Endodermal cell (in vitro differentiated cells): ENCODE data around the gene TMEM141. TPM values are rescaled to one million over a fixed set of nuclear protein-coding genes. Genes with fewer than 3 reads are reported as not detected.

Source experiments
- DNase-seq: peaks from one replicate; pipeline ENCODE4 v3.0.0-alpha.2; 2017
- H3K27ac ChIP-seq: 2 replicates; pipeline ENCODE4 v1.5.1; 2013; ENCODE audit warnings: mild to moderate bottlenecking, low read depth, low read length, moderate library complexity
- H3K27me3 ChIP-seq: 2 replicates; pipeline ENCODE4 v1.6.1; 2013; ENCODE audit warnings: mild to moderate bottlenecking, low read length, moderate library complexity; ENCODE audit not compliant: insufficient read depth, control insufficient read depth, poor library complexity, severe bottlenecking
- H3K36me3 ChIP-seq: 2 replicates; pipeline ENCODE4 v1.7.0; 2013; ENCODE audit warnings: mild to moderate bottlenecking, low read length, moderate library complexity; ENCODE audit not compliant: control insufficient read depth, insufficient read depth
- H3K4me1 ChIP-seq: one replicate; pipeline ENCODE4 v1.7.0; 2013; ENCODE audit warnings: low read length; ENCODE audit not compliant: control insufficient read depth, insufficient read depth
- H3K4me3 ChIP-seq: 2 replicates; pipeline ENCODE4 v1.5.1; 2013; ENCODE audit warnings: mild to moderate bottlenecking, low read length, moderate library complexity
- H3K9ac ChIP-seq: 2 replicates; pipeline ENCODE4 v1.6.1; 2013; ENCODE audit warnings: mild to moderate bottlenecking, low read length, moderate library complexity; ENCODE audit not compliant: poor library complexity, severe bottlenecking; ENCODE audit errors: extremely low read depth
- H3K9me3 ChIP-seq: 2 replicates; pipeline ENCODE4 v1.6.1; 2013; ENCODE audit warnings: mild to moderate bottlenecking, low read length, moderate library complexity; ENCODE audit not compliant: control insufficient read depth
- H3K27ac Mint-ChIP-seq: 2 replicates; pipeline ENCODE4 v1.8.0; 2020; ENCODE audit warnings: mixed read lengths
- H3K27me3 Mint-ChIP-seq: 2 replicates; pipeline ENCODE4 v1.8.0; 2021; ENCODE audit warnings: mild to moderate bottlenecking, mixed read lengths; ENCODE audit not compliant: insufficient read depth
- H3K36me3 Mint-ChIP-seq: 2 replicates; pipeline ENCODE4 v1.8.0; 2020; ENCODE audit warnings: low read depth, mixed read lengths
- H3K4me1 Mint-ChIP-seq: 2 replicates; pipeline ENCODE4 v1.8.0; 2020; ENCODE audit warnings: mixed read lengths
- H3K4me3 Mint-ChIP-seq: 2 replicates; pipeline ENCODE4 v1.8.0; 2020; ENCODE audit warnings: mild to moderate bottlenecking, moderate library complexity, mixed read lengths
- H3K9me3 Mint-ChIP-seq: 2 replicates; pipeline ENCODE4 v1.8.0; 2020; ENCODE audit warnings: mild to moderate bottlenecking, mixed read lengths
- CTCF ChIP-seq: fragments of 200-600 bp; sonication (generic); conservative IDR thresholded peaks from 2 replicates; pipeline ENCODE4 v1.5.0; 2021; ENCODE audit warnings: antibody characterized with exemption, mild to moderate bottlenecking
- WGBS, 2 experiments: methylation state at CpG; one replicate each; pipeline versions ENCODE4 v1.1.5 to v1.1.7; 2013; ENCODE audit warnings: missing lambda C conversion rate in 2 of 2, mixed read lengths in 1 of 2; ENCODE audit not compliant: insufficient coverage in 1 of 2, insufficient read length in 1 of 2; 5-methylcytosine and 5-hydroxymethylcytosine counted together
- total RNA-seq, 2 donors: library from RNA; stranded (reverse); fragmentation: NEBNext Ultra II Directional in 1 of 2; extraction: Animal tissue kit (Norgen Biotek cat#: 25700) in 1 of 2; gene quantifications; 2 replicates in 1 of 2; 3 replicates in 1 of 2; pipeline ENCODE4 v1.2.1, GENCODE V29; 2021

TMEM141 gene
- total RNA-seq, 2 donors from 2014 or later, result 215 to 339 TPM

DNA sequence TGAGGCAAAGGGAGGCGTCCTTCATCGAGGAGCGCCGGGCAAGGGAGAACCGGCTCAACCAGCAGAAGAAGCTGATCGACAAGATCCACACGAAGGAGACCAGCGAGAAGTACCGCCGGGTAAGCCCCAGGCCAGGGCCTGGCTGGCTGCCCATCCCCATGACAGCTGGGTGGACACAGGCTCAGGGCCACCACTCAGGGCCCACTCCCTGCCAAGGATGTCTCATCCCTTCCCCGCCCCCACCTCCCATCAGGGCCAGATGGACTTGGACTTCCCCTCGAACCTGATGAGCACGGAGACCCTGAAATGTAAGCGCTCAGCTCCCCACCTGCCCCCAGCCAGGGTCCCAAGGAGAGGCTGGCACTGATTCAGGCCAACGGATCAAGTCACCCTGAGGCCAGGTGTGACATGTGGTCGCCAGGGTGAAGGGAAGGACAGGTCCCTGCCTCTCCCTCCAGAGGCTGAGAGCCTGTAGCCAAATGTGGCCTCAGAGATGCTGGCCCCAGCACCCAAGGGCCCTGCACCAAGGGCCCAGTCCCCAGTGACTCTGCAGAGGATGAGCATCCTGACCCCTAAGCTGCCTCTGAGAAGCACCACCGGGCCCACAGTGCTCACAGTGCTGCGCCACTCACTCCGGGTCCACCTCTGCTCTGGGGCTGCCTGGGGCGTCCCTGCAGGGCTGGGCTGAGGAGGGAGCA is 13.5 kb downstream of the TMEM141 start:
- H3K4me1 ChIP-seq, result peaks cover 2% of the 10 kb centered on the region
- H3K4me3 ChIP-seq, result no peak overlapping the region
- WGBS, 2 experiments, result 94% methylated on average over 9 to 20 of the region's 20 CpGs
- H3K4me1 Mint-ChIP-seq, result peaks cover 12% of the 10 kb centered on the region
- H3K27me3 Mint-ChIP-seq, result peaks cover 19% of the 10 kb centered on the region
- no peak overlapping the region for H3K9ac ChIP-seq
- peaks cover 33% of the 10 kb centered on the region for H3K36me3 Mint-ChIP-seq
- H3K4me3 Mint-ChIP-seq, result no peak overlapping the region
- H3K9me3 Mint-ChIP-seq, result no peaks in the 10 kb centered on the region
- H3K36me3 ChIP-seq, result peaks cover 15% of the 10 kb centered on the region
- no peak overlapping the region for H3K27ac Mint-ChIP-seq
- H3K27me3 ChIP-seq, result no peaks in the 10 kb centered on the region
- TF ChIP-seq CTCF, result no peak
- no peak overlapping the region for H3K27ac ChIP-seq
- no peak for DNase-seq
- no peaks in the 10 kb centered on the region for H3K9me3 ChIP-seq

DNA sequence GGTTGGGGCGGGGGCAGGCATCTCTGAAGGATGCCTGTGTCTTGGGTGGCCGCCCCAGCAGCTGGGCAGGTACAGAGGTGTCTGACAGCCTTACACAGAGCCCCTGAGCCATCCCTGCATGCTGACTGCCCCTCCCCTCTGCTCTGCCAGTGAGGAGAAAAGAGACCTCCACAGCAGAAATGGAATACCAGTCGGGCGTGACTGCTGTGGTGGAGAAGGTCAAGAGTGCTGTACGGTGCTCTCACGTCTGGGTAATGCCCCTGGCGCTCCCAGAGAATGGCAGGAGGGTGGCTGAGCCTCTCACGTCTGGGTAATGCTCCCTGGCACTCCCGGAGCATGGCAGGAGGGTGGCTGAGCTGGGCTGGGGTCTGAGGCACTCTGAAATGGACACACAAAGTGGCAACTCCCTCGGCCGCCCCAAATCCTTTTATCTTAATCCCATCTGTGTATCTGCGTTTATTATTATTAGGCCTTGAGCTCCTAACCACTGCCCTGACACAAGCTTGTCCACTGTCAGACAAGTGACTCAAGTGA is 14.1 kb downstream of the TMEM141 start:
- Mint-ChIP-seq H3K9me3 (no peaks in the 10 kb centered on the region), H3K4me3 (peak overlapping the region; percentile 30), H3K36me3 (peaks cover 39% of the 10 kb centered on the region), H3K27me3 (peaks cover 19% of the 10 kb centered on the region), H3K27ac (no peak overlapping the region), H3K4me1 (peaks cover 17% of the 10 kb centered on the region)
- 89 to 96% methylated on average over 8 to 12 of the region's 12 CpGs for WGBS, 2 experiments
- Histone ChIP-seq H3K27ac (no peak overlapping the region), H3K9ac (no peak overlapping the region), H3K36me3 (peaks cover 21% of the 10 kb centered on the region), H3K9me3 (no peaks in the 10 kb centered on the region), H3K4me1 (peaks cover 5% of the 10 kb centered on the region), H3K27me3 (no peaks in the 10 kb centered on the region), H3K4me3 (no peak overlapping the region)
- TF ChIP-seq CTCF, result no peak
- DNase-seq, result no peak

GRCh38 chr9:136806067-136806466 is 14.9 kb downstream of the TMEM141 start:
- peaks cover 19% of the 10 kb centered on the region for H3K27me3 Mint-ChIP-seq
- no peak for TF ChIP-seq CTCF
- no peak overlapping the region for H3K27ac Mint-ChIP-seq
- Histone ChIP-seq H3K9me3 (no peaks in the 10 kb centered on the region), H3K9ac (no peak overlapping the region), H3K27me3 (no peaks in the 10 kb centered on the region), H3K4me3 (no peak overlapping the region), H3K36me3 (peaks cover 26% of the 10 kb centered on the region), H3K27ac (no peak overlapping the region), H3K4me1 (peaks cover 5% of the 10 kb centered on the region)
- H3K4me1 Mint-ChIP-seq, result peaks cover 20% of the 10 kb centered on the region
- 94 to 100% methylated on average over 4 to 10 of the region's 10 CpGs for WGBS, 2 experiments
- peaks cover 43% of the 10 kb centered on the region for H3K36me3 Mint-ChIP-seq
- no peak for DNase-seq
- H3K9me3 Mint-ChIP-seq, result no peaks in the 10 kb centered on the region
- H3K4me3 Mint-ChIP-seq, result peak overlapping the region; percentile 70
